HG03095 (cell line): ENCODE results near the gene MSL1.

ENCODE experiments used
- ATAC-seq: cut with Tn5 transposase; IDR thresholded peaks from one replicate; pipeline ENCODE4 v1.9.1; 2021; ENCODE audit warnings: moderate library complexity; ENCODE audit not compliant: unreplicated experiment

The MSL1 gene

GRCh38 chr17:40091691-40092397 is 29.9 kb upstream of the MSL1 start:
- no peak for ATAC-seq

GRCh38 chr17:40092581-40092980 is 29.2 kb upstream of the MSL1 start:
- no peak for ATAC-seq

GRCh38 chr17:40093005-40093579 is 28.7 kb upstream of the MSL1 start:
- no peak for ATAC-seq

GRCh38 chr17:40093580-40094201 is 28.1 kb upstream of the MSL1 start:
- ATAC-seq: no peak

- ATAC-seq: no peak
Observed at GRCh38 chr17:40094874-40095273, 26.9 kb upstream of the MSL1 start.

- ATAC-seq: no peak
Observed at GRCh38 chr17:40095351-40095943, 26.3 kb upstream of the MSL1 start.

GRCh38 chr17:40095944-40096791 is 25.6 kb upstream of the MSL1 start:
- peak; percentile 39 for ATAC-seq

- ATAC-seq: no peak
Observed at GRCh38 chr17:40097087-40097486, 24.7 kb upstream of the MSL1 start.

- ATAC-seq: no peak
Observed at GRCh38 chr17:40097931-40098845, 23.6 kb upstream of the MSL1 start.

GRCh38 chr17:40098846-40099618 is 22.7 kb upstream of the MSL1 start:
- peak; percentile 54 for ATAC-seq

GRCh38 chr17:40099619-40100418 is 22.0 kb upstream of the MSL1 start:
- ATAC-seq: no peak

- ATAC-seq: no peak
Observed at GRCh38 chr17:40100419-40100668, 21.4 kb upstream of the MSL1 start, which contains the start of gene NR1D1. NR1D1 (minus strand) TSS chr17:40100589; CDS start chr17:40100094, 495 bp downstream.

GRCh38 chr17:40100669-40101366 is 21.0 kb upstream of the MSL1 start:
- peak; percentile 29 for ATAC-seq

GRCh38 chr17:40101367-40102210 is 20.2 kb upstream of the MSL1 start:
- no peak for ATAC-seq

- ATAC-seq: no peak
Observed at GRCh38 chr17:40103071-40103661, 18.6 kb upstream of the MSL1 start.

GRCh38 chr17:40103688-40104087 is 18.1 kb upstream of the MSL1 start:
- no peak for ATAC-seq
